Activated CD8-positive, alpha-beta memory T cell treated with anti-CD3 and anti-CD28 coated beads for 36 hours (primary cell): ENCODE data around the gene RBM46. TPM values are rescaled to one million over a fixed set of nuclear protein-coding genes. Genes with fewer than 3 reads are reported as not detected.
"Not testable (repeated sequence)": the region's sequence is repeated elsewhere in the genome, so short reads cannot be mapped to it uniquely, and the experiment has no call there.

Source experiments
- CTCF ChIA-PET: fragments of 350-600 bp; sonication (Branson Sonifier 250); formaldehyde crosslinking; loops from one replicate; lab custom pipeline; 2021; ENCODE audit warnings: antibody characterized with exemption; lab: Charles Lee
- POLR2A ChIA-PET: fragments of 350-600 bp; sonication (Branson Sonifier 250); formaldehyde crosslinking; loops from one replicate; lab custom pipeline; 2021; ENCODE audit warnings: antibody characterized with exemption; lab: Charles Lee
- total RNA-seq, 2 experiments: library from RNA; stranded (reverse); gene quantifications; one replicate each; pipeline ENCODE4 v1.2.3, GENCODE V29; 2021

RBM46 gene
- total RNA-seq, 2 experiments from 2014 or later: not detected

GRCh38 chr4:154822775-154823174, 41.7 kb downstream of the RBM46 start:
- ChIA-PET POLR2A (no interaction called here), CTCF (no interaction called here)

- ChIA-PET CTCF (no interaction called here), POLR2A (no interaction called here)
Observed at GRCh38 chr4:154836030-154836429, 55.0 kb downstream of the RBM46 start.

GRCh38 chr4:154836513-154836912, 55.4 kb downstream of the RBM46 start:
- CTCF ChIA-PET: no interaction called here

GRCh38 chr4:154838155-154838554, 57.1 kb downstream of the RBM46 start:
- ChIA-PET CTCF (no interaction called here), POLR2A (no interaction called here)

More at GRCh38 chr4:154836513-154836912, 55.4 kb downstream of the RBM46 start:
- POLR2A ChIA-PET: interaction anchor here (0.6 kb wide), 1 partner anchor 137 kb away, joined by 3 read pairs; no protein-coding TSS in a partner anchor

GRCh38 chr4:154838694-154839093, 57.6 kb downstream of the RBM46 start:
- ChIA-PET CTCF (no interaction called here), POLR2A (no interaction called here)

- CTCF ChIA-PET: no interaction called here
- POLR2A ChIA-PET: no interaction called here
Observed at GRCh38 chr4:154854362-154854761, 73.3 kb downstream of the RBM46 start.

GRCh38 chr4:154858166-154858565, 77.1 kb downstream of the RBM46 start:
- POLR2A ChIA-PET: interaction anchor here (0.6 kb wide), 1 partner anchor 190 kb away, joined by 3 read pairs; no protein-coding TSS in a partner anchor
- CTCF ChIA-PET: no interaction called here

GRCh38 chr4:154868414-154869194, 87.5 kb downstream of the RBM46 start:
- POLR2A ChIA-PET: no interaction called here
- CTCF ChIA-PET: no interaction called here

GRCh38 chr4:154869301-154869700, 88.2 kb downstream of the RBM46 start:
- ChIA-PET POLR2A (no interaction called here), CTCF (no interaction called here)

GRCh38 chr4:154872198-154872597, 91.1 kb downstream of the RBM46 start:
- POLR2A ChIA-PET: interaction anchor here (0.5 kb wide), 1 partner anchor 28 kb away, joined by 4 read pairs; no protein-coding TSS in a partner anchor
- CTCF ChIA-PET: no interaction called here

GRCh38 chr4:154874049-154874448, 93.0 kb downstream of the RBM46 start:
- CTCF ChIA-PET, POLR2A ChIA-PET: not testable (repeated sequence)

GRCh38 chr4:154877110-154877760, 96.2 kb downstream of the RBM46 start:
- ChIA-PET CTCF (no interaction called here), POLR2A (no interaction called here)

Other genes starting within 250 kb of the RBM46 start
- gene PLRG1, start 230.9 kb upstream of the RBM46 start, total RNA-seq: 100 to 1,000 TPM; 138 TPM
- gene FGB, start 218.3 kb upstream of the RBM46 start, total RNA-seq: not detected
- gene FGA, start 190.5 kb upstream of the RBM46 start, total RNA-seq: not detected
- not detected for gene FGG, start 168.6 kb upstream of the RBM46 start, total RNA-seq
- not detected for gene LRAT, start 37.3 kb upstream of the RBM46 start, total RNA-seq